GM18870 (cell line): Measurements from ENCODE around the gene FIBCD1.

Experiments used
- ATAC-seq: cut with Tn5 transposase; IDR thresholded peaks from one replicate; pipeline ENCODE4 v1.9.1; 2021; ENCODE audit warnings: moderate library complexity; ENCODE audit not compliant: unreplicated experiment

FIBCD1 gene, protein sequence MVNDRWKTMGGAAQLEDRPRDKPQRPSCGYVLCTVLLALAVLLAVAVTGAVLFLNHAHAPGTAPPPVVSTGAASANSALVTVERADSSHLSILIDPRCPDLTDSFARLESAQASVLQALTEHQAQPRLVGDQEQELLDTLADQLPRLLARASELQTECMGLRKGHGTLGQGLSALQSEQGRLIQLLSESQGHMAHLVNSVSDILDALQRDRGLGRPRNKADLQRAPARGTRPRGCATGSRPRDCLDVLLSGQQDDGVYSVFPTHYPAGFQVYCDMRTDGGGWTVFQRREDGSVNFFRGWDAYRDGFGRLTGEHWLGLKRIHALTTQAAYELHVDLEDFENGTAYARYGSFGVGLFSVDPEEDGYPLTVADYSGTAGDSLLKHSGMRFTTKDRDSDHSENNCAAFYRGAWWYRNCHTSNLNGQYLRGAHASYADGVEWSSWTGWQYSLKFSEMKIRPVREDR

DNA sequence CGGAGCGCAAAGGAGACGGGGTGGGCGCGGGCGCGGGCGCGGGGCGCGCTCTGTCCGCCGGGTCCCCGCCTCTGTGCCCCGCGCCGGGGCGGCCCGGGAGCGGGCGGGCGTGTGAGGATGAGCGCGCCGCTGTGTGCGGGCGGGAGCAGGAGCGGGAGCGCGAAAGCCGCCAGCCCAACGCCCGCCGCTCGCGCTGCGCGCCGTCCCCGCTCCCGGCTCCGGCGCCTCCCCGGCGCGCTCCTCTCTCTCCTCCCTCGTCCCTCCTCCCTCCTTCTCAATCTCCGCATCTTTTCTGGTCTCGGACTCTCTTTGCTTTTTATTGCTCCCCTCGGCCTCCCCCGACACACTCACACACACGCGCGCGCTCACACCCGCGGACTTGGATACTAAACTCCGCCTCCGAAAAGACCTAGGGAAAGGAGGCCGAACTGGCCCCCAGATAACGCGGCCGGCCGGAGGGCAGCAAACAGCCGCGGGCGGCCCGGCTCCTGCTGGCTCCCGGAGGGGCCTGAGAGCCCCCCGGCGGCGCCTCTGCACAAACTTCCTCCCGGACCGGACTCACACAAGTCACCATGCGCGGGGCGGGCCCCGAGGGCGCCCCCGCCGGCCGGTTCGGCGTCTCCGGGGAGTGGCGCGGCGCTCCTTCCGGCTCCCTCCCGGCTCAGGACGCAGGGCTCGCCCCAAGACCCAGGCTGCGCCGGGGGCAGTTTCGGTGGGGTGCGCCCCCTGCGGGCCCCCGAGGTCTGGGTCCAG, at the start of gene FIBCD1:
Gene FIBCD1 (minus strand): TSS at position 596 of the 753 bp plus-strand sequence. CDS start 640 bp downstream, outside the sequence.
- ATAC-seq: no peak

GRCh38 chr9:130988400-130988747, 49.3 kb upstream of the FIBCD1 start:
- ATAC-seq: no peak

GRCh38 chr9:130987738-130988399, 48.8 kb upstream of the FIBCD1 start:
- ATAC-seq: no peak

GRCh38 chr9:130987054-130987453, 48.0 kb upstream of the FIBCD1 start:
- no peak for ATAC-seq

DNA sequence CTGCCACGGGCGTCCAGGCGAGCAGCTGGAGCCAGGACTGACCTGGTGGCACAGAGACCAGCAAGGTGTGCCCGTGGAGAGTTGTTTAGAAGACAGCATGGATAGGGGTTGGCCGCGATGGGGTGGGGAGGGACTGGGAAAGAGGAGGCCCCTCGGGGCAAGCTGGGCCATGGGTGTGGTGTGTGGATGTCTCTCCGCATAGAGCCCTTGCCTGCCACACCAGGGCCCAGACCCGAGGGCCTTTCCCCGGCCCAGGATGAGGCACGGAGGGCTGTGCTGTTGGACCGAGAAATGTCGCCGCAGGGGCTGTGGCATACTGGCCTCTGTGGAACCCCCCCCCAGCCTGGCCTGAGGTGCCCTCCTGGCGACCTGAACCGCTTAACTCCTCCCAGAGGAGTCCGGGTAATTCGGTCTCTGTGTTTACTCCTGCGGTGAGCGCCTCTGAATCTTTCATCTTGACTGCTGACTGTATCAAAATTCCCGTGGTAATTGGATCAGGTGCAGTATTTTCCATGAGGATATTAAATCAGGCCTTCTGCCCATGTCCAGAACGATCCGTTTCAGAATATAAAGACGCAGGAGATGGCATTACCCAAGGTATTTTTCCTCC, 47.4 kb upstream of the FIBCD1 start:
- no peak for ATAC-seq

- no peak for ATAC-seq
These were observed 46.6 kb upstream of the FIBCD1 start for GRCh38 chr9:130985606-130986162.

GRCh38 chr9:130985029-130985428, 46.0 kb upstream of the FIBCD1 start:
- ATAC-seq: no peak

DNA sequence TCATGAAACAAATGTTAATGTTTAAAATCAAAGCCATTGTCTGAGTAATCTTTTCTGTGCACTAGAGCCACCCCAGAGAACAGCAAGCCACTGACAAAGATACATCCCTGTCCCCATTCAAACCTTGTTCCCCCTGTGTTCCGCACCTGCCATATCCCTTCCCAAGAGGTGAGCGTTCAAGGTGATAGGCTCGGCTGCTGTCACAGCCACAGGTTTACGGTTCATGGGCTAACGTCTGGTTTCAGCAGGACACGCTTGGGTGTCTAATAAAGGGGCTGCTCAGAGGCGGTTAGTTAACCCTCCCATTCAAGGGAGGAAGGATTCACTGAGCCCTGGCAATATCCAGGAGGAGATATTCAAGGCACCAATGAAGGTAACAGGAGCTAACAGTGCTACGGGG, 45.5 kb upstream of the FIBCD1 start:
- no peak for ATAC-seq

GRCh38 chr9:130983970-130984369, 44.9 kb upstream of the FIBCD1 start:
- no peak for ATAC-seq

GRCh38 chr9:130983359-130983670, 44.3 kb upstream of the FIBCD1 start:
- ATAC-seq: no peak

DNA sequence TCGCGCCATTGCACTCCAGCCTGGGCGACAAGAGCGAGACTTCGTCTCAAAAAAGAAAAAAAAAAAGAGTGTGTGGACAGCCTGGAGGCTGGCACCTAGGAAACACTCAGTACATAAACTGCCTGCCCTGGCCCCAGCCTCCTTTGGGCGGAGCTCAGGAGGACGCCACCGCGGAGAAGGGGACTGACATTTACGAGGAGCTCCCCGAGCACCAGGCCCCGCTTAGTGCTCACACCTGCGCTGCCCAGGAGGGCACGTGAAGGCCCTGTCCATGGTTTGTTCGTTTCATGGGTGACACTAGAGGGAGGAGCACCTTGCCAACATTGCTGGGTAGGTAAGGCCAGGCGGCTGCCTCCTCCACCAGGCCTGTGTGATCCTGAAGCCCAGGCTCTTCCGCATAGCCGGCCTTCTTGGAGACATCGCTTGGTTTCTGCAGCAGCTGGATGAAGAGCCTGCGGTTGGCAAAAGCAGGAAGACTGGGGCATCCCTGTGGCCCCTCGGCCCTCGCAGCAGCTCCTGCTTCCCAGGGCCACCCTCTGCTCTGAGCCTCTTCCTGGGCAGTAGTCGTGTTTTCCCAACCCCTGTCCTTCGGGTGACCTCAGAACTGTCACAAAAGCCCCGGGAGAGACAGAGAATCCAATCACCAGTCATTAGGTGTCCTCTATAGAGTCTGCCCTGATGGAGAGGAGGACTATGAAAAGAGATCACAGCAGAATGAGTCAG, 43.8 kb upstream of the FIBCD1 start:
- no peak for ATAC-seq

GRCh38 chr9:130981756-130982137, 42.7 kb upstream of the FIBCD1 start:
- ATAC-seq: no peak

GRCh38 chr9:130981002-130981755, 42.1 kb upstream of the FIBCD1 start:
- no peak for ATAC-seq

- ATAC-seq: no peak
These were observed 41.5 kb upstream of the FIBCD1 start for GRCh38 chr9:130980526-130980925.

DNA sequence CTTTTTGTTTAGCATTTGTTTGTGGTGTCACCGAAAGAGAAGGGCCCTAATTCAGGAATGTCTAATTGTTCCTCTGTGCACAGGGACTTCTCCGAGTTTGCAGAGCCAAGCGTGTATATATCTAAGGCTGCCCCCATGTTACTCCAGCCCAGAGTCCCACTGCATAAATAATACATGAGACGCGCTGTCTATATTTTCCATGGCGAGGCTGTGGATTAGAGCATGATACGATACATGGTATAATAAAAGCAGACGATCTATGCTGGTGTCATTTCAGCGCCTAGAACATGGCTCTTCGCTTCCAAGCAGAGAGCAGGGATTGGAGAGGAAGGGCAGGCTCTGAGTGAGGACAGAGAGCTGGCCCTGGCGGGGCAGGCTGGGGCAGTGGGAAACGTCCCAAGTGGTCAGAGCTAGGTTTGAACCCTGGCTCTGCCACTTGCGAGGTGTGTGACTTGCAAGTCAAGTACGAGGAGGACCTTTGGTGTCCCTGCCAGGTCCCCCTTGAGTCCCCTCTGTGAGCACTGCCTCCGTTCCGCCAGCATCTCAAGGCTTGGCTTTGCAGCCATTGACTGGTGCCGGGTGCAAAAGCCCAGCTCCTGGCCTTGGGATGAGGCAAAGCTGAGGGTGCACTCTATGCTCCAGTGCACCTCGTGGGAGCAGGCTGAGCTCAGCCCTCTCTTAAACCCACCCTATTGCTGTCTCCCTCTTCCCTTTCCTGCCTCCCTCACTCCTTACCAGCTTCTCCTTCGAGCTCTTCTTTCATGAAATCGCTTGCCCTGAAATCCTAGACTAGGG, 40.7 kb upstream of the FIBCD1 start:
- no peak for ATAC-seq

- ATAC-seq: no peak
These were observed 38.8 kb upstream of the FIBCD1 start for GRCh38 chr9:130977811-130978221.

DNA sequence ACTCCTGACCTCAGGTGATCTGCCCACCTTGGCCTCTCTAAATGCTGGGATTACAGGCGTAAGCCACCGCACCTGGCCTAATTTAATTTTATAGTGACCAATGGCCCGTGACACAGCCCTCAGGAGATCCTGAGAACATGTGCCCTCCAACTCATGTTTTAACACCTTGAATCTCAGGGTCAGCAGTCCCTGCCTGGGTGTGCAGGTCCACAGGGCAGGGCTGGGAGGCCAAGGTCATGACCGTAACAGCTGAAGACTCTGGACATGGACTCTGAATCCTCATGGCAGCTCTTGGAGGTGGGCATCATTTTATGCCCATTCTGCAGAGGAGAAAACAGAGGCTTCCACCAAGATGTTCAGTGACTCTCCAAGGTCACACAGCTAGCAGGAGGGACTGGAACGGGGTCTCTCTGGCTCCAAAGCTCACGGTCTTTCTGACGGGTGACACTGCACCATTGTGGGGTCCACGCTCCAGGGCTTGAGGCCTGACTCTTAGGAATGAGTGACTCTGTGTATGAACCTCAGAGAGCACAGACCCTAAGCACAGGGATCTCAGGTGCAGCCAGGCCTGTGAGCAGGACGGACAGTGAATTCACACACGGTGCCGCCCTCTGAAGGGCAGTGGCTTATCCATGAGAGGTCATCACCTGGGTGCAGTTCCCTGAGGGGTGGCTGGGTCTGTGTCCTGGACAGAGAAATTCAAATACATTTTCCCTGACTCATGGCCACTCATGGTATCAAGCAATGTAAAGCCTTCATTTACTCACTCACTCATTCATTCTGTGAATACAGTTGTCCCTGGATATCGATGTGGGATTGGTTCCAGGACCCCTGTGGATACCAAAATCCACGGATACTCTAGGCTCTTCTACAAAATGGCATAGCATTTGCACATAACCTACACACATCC, 37.1 kb upstream of the FIBCD1 start:
- no peak for ATAC-seq

DNA sequence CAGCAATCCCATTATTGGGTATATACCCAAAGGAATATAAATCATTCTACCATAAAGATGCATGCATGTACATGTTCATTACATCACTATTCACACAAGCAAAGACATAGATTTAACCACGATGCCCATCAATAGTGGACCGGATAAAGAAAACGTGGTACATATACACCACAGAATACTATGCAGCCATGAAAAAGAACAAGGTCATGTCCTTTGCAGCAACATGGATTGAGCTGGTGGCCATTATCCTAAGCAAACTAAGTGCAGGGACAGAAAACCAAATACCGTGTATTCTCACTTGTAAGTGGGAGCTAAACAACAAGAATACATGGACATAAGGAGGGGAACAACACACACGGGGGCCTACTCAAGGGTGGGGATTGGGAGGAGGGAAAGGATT, 36.1 kb upstream of the FIBCD1 start:
- no peak for ATAC-seq
